C4-2B (cell line): ENCODE data around the gene TMEM134.

Experiments
- H3K27ac ChIP-seq: fragments of 450-650 bp; 2 replicates; pipeline ENCODE4 v1.5.1; 2017
- ZFX ChIP-seq: fragments of 450-650 bp; IDR thresholded peaks from 2 replicates; pipeline ENCODE4 v1.6.1; 2017
- TF ChIP-seq, protein P1 (sequence below): fragments of 450-650 bp; conservative IDR thresholded peaks from 2 replicates; pipeline ENCODE4 v1.5.1; 2017; ENCODE audit warnings: mild to moderate bottlenecking

TMEM134 gene

GRCh38 chr11:67455054-67455453 is 14.0 kb downstream of the TMEM134 start, which contains the start of gene CABP4:
CABP4 (plus strand) TSS chr11:67455354; CDS start chr11:67455424, 70 bp downstream.
- no peak within 1 kb of the TSS for H3K27ac ChIP-seq
- no peak for TF ChIP-seq ZFX
- TF ChIP-seq, protein P1, sequence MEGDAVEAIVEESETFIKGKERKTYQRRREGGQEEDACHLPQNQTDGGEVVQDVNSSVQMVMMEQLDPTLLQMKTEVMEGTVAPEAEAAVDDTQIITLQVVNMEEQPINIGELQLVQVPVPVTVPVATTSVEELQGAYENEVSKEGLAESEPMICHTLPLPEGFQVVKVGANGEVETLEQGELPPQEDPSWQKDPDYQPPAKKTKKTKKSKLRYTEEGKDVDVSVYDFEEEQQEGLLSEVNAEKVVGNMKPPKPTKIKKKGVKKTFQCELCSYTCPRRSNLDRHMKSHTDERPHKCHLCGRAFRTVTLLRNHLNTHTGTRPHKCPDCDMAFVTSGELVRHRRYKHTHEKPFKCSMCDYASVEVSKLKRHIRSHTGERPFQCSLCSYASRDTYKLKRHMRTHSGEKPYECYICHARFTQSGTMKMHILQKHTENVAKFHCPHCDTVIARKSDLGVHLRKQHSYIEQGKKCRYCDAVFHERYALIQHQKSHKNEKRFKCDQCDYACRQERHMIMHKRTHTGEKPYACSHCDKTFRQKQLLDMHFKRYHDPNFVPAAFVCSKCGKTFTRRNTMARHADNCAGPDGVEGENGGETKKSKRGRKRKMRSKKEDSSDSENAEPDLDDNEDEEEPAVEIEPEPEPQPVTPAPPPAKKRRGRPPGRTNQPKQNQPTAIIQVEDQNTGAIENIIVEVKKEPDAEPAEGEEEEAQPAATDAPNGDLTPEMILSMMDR: no peak

DNA sequence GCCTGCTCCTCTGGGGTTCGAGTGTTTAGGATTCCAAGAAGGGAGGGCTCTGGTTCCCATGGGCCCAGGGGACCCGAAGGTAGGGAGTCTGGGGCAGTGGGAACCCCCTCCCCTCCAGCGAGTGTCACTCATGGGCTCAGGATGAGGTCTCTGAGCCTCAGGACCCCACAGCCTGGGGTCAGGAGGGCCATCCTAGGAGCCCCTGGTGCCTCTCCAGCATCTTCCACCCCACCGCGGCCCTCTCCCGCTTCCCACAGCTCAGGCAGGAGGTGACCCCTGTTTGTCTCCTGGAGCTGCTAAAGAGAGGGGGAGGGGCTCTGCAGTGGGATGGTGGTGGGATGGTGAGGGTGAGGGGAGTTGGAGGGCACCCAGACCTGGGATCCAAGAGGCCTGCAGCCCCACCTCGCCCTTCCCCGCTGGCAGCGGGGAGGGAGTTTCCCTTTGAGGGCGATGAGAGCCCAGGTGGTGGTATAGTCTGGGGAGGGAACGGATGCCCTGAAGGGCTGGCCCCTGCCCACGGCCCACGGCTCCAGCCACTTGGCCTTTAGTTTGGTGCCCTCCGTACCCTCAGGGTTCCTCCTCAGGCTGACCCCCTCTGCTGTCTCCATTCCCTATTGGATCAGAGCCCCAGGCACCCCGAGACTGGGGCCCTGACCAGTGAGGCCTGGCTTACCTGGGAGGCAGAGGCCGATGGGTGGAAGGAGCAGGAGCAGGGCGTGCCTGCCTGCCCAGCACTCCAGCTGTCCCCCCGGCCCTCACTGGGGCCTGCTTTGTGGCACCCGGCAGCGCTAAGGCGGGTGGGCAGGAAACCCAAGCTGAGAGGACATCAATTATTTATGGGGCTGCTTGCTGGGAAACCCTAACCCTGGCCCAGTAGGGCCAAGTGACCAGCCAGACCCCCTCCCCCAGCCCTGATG is 15.0 kb downstream of the TMEM134 start:
- H3K27ac ChIP-seq: no peak overlapping the region
- TF ChIP-seq, protein P1: no peak
- TF ChIP-seq ZFX: no peak

GRCh38 chr11:67452141-67452952 is 16.7 kb downstream of the TMEM134 start, which contains the start of gene GPR152:
GPR152 (minus strand) TSS chr11:67452729; CDS start chr11:67452724, 5 bp downstream.
- TF ChIP-seq ZFX: peak; percentile 18; the same call in 1 of the 2 replicates
- TF ChIP-seq, protein P1: no peak
- peak within 1 kb of the TSS; percentile 61 for H3K27ac ChIP-seq

- H3K27ac ChIP-seq: peak overlapping the region; percentile 61
- TF ChIP-seq, protein P1: no peak
- no peak for TF ChIP-seq ZFX
These were observed 17.4 kb downstream of the TMEM134 start for GRCh38 chr11:67451658-67451976.

DNA sequence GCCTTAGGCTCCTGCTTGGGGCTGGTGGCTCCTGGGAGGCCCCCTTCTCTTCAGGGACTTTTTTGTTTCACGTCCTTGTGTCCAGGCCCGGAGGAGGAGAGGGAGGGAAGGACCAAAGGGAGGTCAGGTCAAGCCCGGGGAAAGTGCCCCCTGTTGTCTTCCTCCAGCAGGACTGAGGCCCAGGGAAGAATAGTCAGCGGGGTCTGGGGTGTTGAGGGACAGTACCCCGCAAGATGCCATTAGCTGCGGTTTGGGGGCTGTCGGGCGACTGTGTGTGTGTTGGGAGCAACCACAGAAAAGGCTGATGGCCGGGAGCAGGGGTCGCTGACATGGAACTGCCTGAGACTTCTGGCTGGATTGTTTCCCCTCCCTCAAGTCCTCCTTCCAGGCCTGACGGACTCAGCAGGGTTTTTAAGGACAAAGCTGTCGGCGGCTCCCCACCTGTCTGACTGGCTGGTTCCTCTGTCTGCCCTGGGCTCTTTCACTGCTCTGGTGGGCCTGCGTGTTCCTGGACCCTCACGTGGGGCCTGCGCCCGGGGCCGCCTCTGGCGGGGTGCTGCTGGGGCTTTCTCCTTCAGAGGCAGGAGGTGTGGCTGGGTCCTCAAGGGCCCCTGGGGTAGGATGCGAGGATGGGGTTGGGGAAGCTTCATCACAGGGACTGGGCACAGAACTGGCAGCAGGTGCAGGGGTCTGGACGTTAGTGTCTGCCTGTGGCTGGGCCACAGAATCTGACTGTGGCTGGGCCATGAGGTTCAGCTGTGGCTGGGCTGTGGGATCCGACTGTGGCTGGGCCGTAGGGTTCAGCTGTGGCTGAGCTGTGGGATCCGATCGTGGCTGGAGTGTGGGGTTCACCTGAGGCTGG is 18.0 kb downstream of the TMEM134 start:
- peak overlapping the region; percentile 61; the same call in 1 of the 2 replicates for H3K27ac ChIP-seq
- TF ChIP-seq, protein P1: no peak
- TF ChIP-seq ZFX: no peak

- no peak overlapping the region for H3K27ac ChIP-seq
- TF ChIP-seq, protein P1: no peak
- no peak for TF ChIP-seq ZFX
These were observed 19.8 kb downstream of the TMEM134 start for GRCh38 chr11:67449116-67449844.
